ENCODE data around the gene WBP1L.
"Not testable (repeated sequence)": the region's sequence is repeated elsewhere in the genome, so short reads cannot be mapped to it uniquely, and the experiment has no call there.

Gene WBP1L

GRCh38 chr10:102731222-102731800 is 12.4 kb upstream of the WBP1L start:
- TF ChIP-seq CTCF (IDR thresholded peaks at IDR 0.05; ENCODE audit: low read depth, low read length, missing control alignments), result no peak
- no peak overlapping the region for H3K4me3 ChIP-seq (ENCODE audit: low read depth, low read length)
- no peak for DNase-seq (ENCODE audit: low read depth)

- H3K4me3 ChIP-seq (ENCODE audit: low read depth, low read length), result no peak overlapping the region
- no peak for TF ChIP-seq CTCF (IDR thresholded peaks at IDR 0.05; ENCODE audit: low read depth, low read length, missing control alignments)
- no peak for DNase-seq (ENCODE audit: low read depth)
Measured at GRCh38 chr10:102732661-102733060, 11.1 kb upstream of the WBP1L start.

DNA sequence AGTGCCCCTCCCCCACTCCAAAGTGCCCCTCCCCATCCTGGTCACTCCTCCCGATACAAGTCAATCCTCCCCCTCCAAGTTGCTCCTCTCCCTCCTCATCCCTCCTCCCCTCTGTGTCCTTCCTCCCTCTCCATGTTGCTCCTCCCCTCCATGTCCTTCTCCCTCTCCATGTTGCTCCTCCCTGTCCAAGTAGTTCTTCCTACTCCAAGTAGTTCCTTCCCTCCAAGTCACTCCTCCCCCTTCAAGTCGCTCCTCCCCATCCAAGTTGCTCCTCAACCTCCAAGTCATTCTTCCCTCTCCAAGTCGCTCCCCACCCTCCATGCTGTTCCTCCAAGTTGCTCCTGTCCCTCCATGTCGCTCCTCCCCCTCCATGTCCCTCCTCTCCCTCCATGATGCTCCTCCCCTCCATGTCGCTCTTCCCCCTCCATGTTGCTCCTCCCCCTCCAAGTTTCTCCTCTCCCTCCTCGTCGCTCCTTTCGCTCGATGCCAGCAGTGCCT is 8.6 kb upstream of the WBP1L start:
- TF ChIP-seq CTCF (IDR thresholded peaks at IDR 0.05; ENCODE audit: low read depth, low read length, missing control alignments), result no peak
- DNase-seq (ENCODE audit: low read depth), result no peak
- no peak overlapping the region for H3K4me3 ChIP-seq (ENCODE audit: low read depth, low read length)

GRCh38 chr10:102738692-102739121 is 5.0 kb upstream of the WBP1L start:
- H3K4me3 ChIP-seq (ENCODE audit: low read depth, low read length), result no peak overlapping the region
- DNase-seq (ENCODE audit: low read depth), result no peak

GRCh38 chr10:102740229-102740628 is 3.5 kb upstream of the WBP1L start:
- DNase-seq (ENCODE audit: low read depth), result no peak
- no peak overlapping the region for H3K4me3 ChIP-seq (ENCODE audit: low read depth, low read length)
- no peak for TF ChIP-seq CTCF (IDR thresholded peaks at IDR 0.05; ENCODE audit: low read depth, low read length, missing control alignments)

More at GRCh38 chr10:102738692-102739121, 5.0 kb upstream of the WBP1L start:
- TF ChIP-seq CTCF (IDR thresholded peaks at IDR 0.05; ENCODE audit: low read depth, low read length, missing control alignments), result no peak

DNA sequence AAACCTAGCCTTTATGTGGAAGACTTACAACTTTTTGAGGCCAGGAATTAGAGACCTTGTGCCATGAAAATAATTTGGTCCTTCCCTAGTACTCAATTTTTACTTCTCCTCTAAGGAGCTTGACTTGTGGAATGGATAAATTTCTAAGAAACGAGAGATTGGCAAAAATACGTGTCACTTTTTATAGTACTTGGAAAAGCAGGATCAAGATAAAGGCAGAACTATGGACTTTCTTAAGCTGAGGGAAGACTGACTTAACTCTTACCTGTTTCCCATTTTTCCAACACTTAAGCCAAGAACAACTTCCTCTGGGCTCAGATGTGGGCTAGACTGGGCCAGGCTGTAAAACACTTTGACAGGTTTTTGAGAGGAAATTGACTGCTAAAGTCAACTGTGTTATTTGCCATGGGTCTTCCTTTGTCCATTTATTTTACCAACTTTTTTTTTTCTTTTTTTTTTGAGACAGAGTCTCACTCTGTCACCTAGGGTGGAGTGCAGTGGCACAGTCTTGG is 2.0 kb upstream of the WBP1L start:
- no peak overlapping the region for H3K4me3 ChIP-seq (ENCODE audit: low read depth, low read length)
- no peak for DNase-seq (ENCODE audit: low read depth)
- TF ChIP-seq CTCF (IDR thresholded peaks at IDR 0.05; ENCODE audit: low read depth, low read length, missing control alignments), result no peak

DNA sequence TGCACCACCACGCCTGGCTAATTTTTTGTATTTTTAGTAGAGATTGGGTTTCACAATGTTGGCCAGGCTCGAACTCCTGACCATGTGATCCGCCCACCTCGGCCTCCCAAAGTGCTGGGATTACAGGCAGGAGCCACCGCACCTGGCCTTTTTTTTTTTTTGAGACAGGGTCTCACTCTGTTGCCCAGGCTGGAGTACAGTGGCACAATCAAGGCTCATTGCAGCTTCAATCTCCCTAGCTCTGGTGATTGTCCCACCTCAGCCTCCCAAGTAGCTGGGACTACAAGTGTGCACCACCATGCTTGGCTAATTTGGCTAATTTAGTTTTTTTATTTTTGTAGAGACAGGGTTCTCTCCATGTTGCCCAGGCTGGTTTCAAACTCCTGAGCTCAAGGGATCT is 1.4 kb upstream of the WBP1L start:
- DNase-seq (ENCODE audit: low read depth); H3K4me3 ChIP-seq (ENCODE audit: low read depth, low read length): not testable (repeated sequence)

Data from GM12864 (cell line).